Mesenteric fat pad (tissue), 1 donor: Measurements from ENCODE around the gene GRXCR1. TPM values are rescaled to one million over a fixed set of nuclear protein-coding genes. Genes with fewer than 3 reads are reported as not detected.

Experiments
- DNase-seq: peaks from one replicate; pipeline ENCODE4 v3.0.0-alpha.2; 2020; ENCODE audit warnings: low spot score
- long read RNA-seq: library from polyadenylated mRNA; unstranded; transcript quantifications from one replicate; pipeline ENCODE4 v2.0.0, GENCODE V29; 2020
- total RNA-seq: library from RNA; stranded (reverse); fragmentation: NEBNext Ultra II Directional; extraction: Animal tissue kit (Norgen Biotek cat#: 25700); gene quantifications from one replicate; pipeline ENCODE4 v1.2.1, GENCODE V29; 2021
- donor health status: DM: yes; HTN: yes; CAD: no.

The GRXCR1 gene
- total RNA-seq = not detected
- long read RNA-seq = 0 reads

GRCh38 chr4:42892413-42892812, at the start of gene GRXCR1:
Gene GRXCR1 (plus strand): TSS chr4:42892713. CDS start chr4:42893267, 554 bp downstream.
- no peak for DNase-seq

GRCh38 chr4:42843694-42844093, 48.8 kb upstream of the GRXCR1 start:
- DNase-seq = no peak

- DNase-seq = no peak
Measured at GRCh38 chr4:42844422-42845070, 48.0 kb upstream of the GRXCR1 start.

GRCh38 chr4:42845586-42845985, 46.9 kb upstream of the GRXCR1 start:
- DNase-seq = no peak

GRCh38 chr4:42855779-42856178, 36.7 kb upstream of the GRXCR1 start:
- no peak for DNase-seq

- no peak for DNase-seq
Measured at GRCh38 chr4:42865572-42866189, 26.8 kb upstream of the GRXCR1 start.

GRCh38 chr4:42871261-42871660, 21.3 kb upstream of the GRXCR1 start:
- no peak for DNase-seq

- no peak for DNase-seq
Measured at GRCh38 chr4:42871671-42872290, 20.7 kb upstream of the GRXCR1 start.

GRCh38 chr4:42878863-42879262, 13.7 kb upstream of the GRXCR1 start:
- DNase-seq = no peak

GRCh38 chr4:42881253-42881652, 11.3 kb upstream of the GRXCR1 start:
- DNase-seq = no peak

GRCh38 chr4:42891644-42892043, 869 bp upstream of the GRXCR1 start:
- DNase-seq = no peak

- DNase-seq = no peak
Measured at GRCh38 chr4:42895452-42895851, 2.9 kb downstream of the GRXCR1 start.

GRCh38 chr4:42904986-42905385, 12.5 kb downstream of the GRXCR1 start:
- DNase-seq = no peak

GRCh38 chr4:42905591-42905990, 13.1 kb downstream of the GRXCR1 start:
- no peak for DNase-seq

- no peak for DNase-seq
Measured at GRCh38 chr4:42906341-42906740, 13.8 kb downstream of the GRXCR1 start.

- DNase-seq = no peak
Measured at GRCh38 chr4:42906891-42907759, 14.6 kb downstream of the GRXCR1 start.

- no peak for DNase-seq
Measured at GRCh38 chr4:42910459-42910858, 17.9 kb downstream of the GRXCR1 start.

GRCh38 chr4:42914937-42915336, 22.4 kb downstream of the GRXCR1 start:
- no peak for DNase-seq

- DNase-seq = no peak
Measured at GRCh38 chr4:42915484-42915883, 23.0 kb downstream of the GRXCR1 start.

- DNase-seq = no peak
Measured at GRCh38 chr4:42917296-42917695, 24.8 kb downstream of the GRXCR1 start.

- DNase-seq = no peak
Measured at GRCh38 chr4:42923431-42923830, 30.9 kb downstream of the GRXCR1 start.

GRCh38 chr4:42925921-42926320, 33.4 kb downstream of the GRXCR1 start:
- no peak for DNase-seq
